Hair follicular keratinocyte (primary cell): ENCODE results near the gene DAZ3. TPM values are rescaled to one million over a fixed set of nuclear protein-coding genes. Genes with fewer than 3 reads are reported as not detected.

Experiments used
- total RNA-seq: library from RNA; depleted of rRNA; stranded (reverse); fragments of >200 nt; gene quantifications from 2 replicates; pipeline ENCODE4 v1.2.3, GENCODE V29; 2015

DAZ3 gene
- total RNA-seq: not detected in 2 replicates

GRCh38 chrY:24813293-24813692, at the start of gene DAZ3:
Gene DAZ3 (minus strand): TSS chrY:24813393. CDS start chrY:24813185, 208 bp downstream.

GRCh38 chrY:24833619-24834018, 20.4 kb upstream of the DAZ3 start, which contains the start of gene DAZ4:
Gene DAZ4 (plus strand): TSS chrY:24833919. CDS start chrY:24834127, 208 bp downstream.

Other genes starting within 250 kb of the DAZ3 start
- gene BPY2B, start 195.4 kb downstream of the DAZ3 start, total RNA-seq: not detected in 2 replicates
- gene DAZ4, start 20.5 kb upstream of the DAZ3 start, total RNA-seq: not detected in 2 replicates
- gene BPY2C, start 238.7 kb upstream of the DAZ3 start, total RNA-seq: not detected in 2 replicates